Lower lobe of right lung (tissue), 2 donors: ENCODE measurements around the gene GALP. TPM values are rescaled to one million over a fixed set of nuclear protein-coding genes. Genes with fewer than 3 reads are reported as not detected.

Experiments
- ATAC-seq, 2 donors: fragments of 200-7000 bp; cut with Tn5 transposase; one replicate each; pipeline ENCODE4 v1.9.1; 2020 to 2022; ENCODE audit warnings: mild to moderate bottlenecking in 2 of 2, moderate library complexity in 2 of 2
- DNase-seq: peaks from one replicate; pipeline ENCODE4 v3.0.0-alpha.2; 2020
- H3K27ac ChIP-seq: fragments of 200-600 bp; one replicate; pipeline ENCODE4 v1.8.0; 2022
- H3K27me3 ChIP-seq: fragments of 200-600 bp; one replicate; pipeline ENCODE4 v1.8.0; 2022; ENCODE audit warnings: low read depth
- H3K36me3 ChIP-seq: fragments of 200-600 bp; one replicate; pipeline ENCODE4 v1.8.0; 2022; ENCODE audit warnings: mild to moderate bottlenecking
- H3K4me1 ChIP-seq: fragments of 200-600 bp; one replicate; pipeline ENCODE4 v1.8.0; 2022
- H3K4me3 ChIP-seq: fragments of 200-600 bp; one replicate; pipeline ENCODE4 v1.8.0; 2022; ENCODE audit warnings: mild to moderate bottlenecking
- H3K9me3 ChIP-seq: fragments of 200-600 bp; one replicate; pipeline ENCODE4 v1.8.0; 2022
- CTCF ChIP-seq: fragments of 200-600 bp; IDR thresholded peaks from one replicate; pipeline ENCODE4 v1.8.0; 2022; ENCODE audit warnings: antibody characterized with exemption, mild to moderate bottlenecking
- intact Hi-C: fragments of 100-400 bp; cut with DNase I; formaldehyde crosslinking; loops from one replicate; pipeline ENCODE4 v1.11.0; 2022
- total RNA-seq: library from RNA; stranded (reverse); fragmentation: NEBNext Ultra II Directional; extraction: Animal tissue kit (Norgen Biotek cat#: 25700); gene quantifications from one replicate; pipeline ENCODE4 v1.2.1, GENCODE V29; 2021
- donor health status: DM: no; HTN: yes; CAD: no; lungs with severe emphysema.

Gene GALP
- total RNA-seq, 1 donor from 2014 or later = not detected

DNA sequence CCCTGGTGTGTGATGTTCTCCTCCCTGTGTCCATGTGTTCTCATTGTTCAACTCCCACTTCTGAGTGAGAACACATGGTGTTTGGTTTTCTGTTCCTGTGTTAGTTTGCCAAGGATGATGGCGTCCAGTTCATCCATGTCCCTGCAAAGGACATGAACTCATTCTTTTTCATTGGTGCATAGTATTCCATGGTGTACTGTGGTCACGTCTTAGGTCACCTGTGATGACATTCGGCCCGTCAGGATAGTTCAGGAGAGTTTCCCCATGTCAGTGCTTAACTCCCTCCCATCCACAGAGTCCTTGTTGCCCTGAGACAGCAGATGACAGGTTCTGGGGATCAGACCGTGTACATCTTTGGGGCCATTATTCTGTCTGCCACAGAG is 26.2 kb upstream of the GALP start:
- Histone ChIP-seq H3K27ac (no peak overlapping the region), H3K27me3 (no peaks in the 10 kb centered on the region), H3K4me1 (peaks cover 6% of the 10 kb centered on the region), H3K4me3 (no peak overlapping the region), H3K36me3 (peaks cover 34% of the 10 kb centered on the region), H3K9me3 (no peaks in the 10 kb centered on the region)
- no peak for ATAC-seq
- intact Hi-C loops = no loop called here
- no peak for DNase-seq
- TF ChIP-seq CTCF = no peak

GRCh38 chr19:56150358-56150757 is 25.4 kb upstream of the GALP start:
- peaks cover 4% of the 10 kb centered on the region for H3K4me1 ChIP-seq
- no peak for ATAC-seq
- intact Hi-C loops = no loop called here
- no peak overlapping the region for H3K4me3 ChIP-seq
- H3K36me3 ChIP-seq = peaks cover 41% of the 10 kb centered on the region
- H3K27ac ChIP-seq = no peak overlapping the region
- DNase-seq = no peak
- no peak for TF ChIP-seq CTCF
- no peaks in the 10 kb centered on the region for H3K9me3 ChIP-seq
- H3K27me3 ChIP-seq = no peaks in the 10 kb centered on the region

DNA sequence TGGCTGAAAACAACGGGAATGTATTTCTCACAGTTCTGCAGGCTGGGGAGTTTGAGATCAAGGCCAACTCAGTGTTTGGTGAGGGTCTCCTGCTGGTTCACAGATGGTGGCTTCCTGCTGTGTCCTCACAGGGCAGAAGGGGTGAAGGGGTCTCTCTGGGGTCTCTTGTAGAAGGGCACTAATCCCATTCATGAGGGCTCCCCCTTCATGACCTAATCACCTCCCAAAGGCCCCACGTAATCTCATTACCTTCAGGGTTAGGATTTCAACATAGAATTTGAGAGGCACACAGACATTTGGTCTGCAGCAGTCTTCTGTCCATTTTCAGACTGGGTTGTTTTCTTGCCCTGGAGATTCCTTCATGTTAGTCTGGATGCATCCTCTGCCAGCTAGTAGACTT is 23.2 kb upstream of the GALP start:
- no peak for DNase-seq
- H3K27ac ChIP-seq = peak overlapping the region; percentile 20
- intact Hi-C loops = no loop called here
- TF ChIP-seq CTCF = no peak
- H3K9me3 ChIP-seq = no peaks in the 10 kb centered on the region
- ATAC-seq = no peak
- H3K4me1 ChIP-seq = peaks cover 9% of the 10 kb centered on the region
- H3K4me3 ChIP-seq = no peak overlapping the region
- H3K36me3 ChIP-seq = peaks cover 38% of the 10 kb centered on the region
- H3K27me3 ChIP-seq = no peaks in the 10 kb centered on the region

- no peak overlapping the region for H3K4me3 ChIP-seq
- no peaks in the 10 kb centered on the region for H3K27me3 ChIP-seq
- no peaks in the 10 kb centered on the region for H3K9me3 ChIP-seq
- H3K27ac ChIP-seq = peak overlapping the region; percentile 20
- DNase-seq (no peak), ATAC-seq (no peak)
- H3K36me3 ChIP-seq = peaks cover 36% of the 10 kb centered on the region
- peaks cover 9% of the 10 kb centered on the region for H3K4me1 ChIP-seq
- no peak for TF ChIP-seq CTCF
- intact Hi-C loops = no loop called here
These were observed 22.3 kb upstream of the GALP start for GRCh38 chr19:56153507-56153906.

GRCh38 chr19:56155124-56155687 is 20.6 kb upstream of the GALP start:
- intact Hi-C loops = no loop called here
- ATAC-seq = peak; percentile 44 to 46
- Histone ChIP-seq H3K4me1 (peaks cover 9% of the 10 kb centered on the region), H3K4me3 (no peak overlapping the region), H3K27me3 (no peaks in the 10 kb centered on the region), H3K27ac (no peak overlapping the region), H3K36me3 (peaks cover 47% of the 10 kb centered on the region), H3K9me3 (no peaks in the 10 kb centered on the region)
- TF ChIP-seq CTCF = peak; percentile 50
- DNase-seq = no peak
